NCI-H1436 (cell line): ENCODE results near the gene RNF151.
"Not testable (repeated sequence)": the region's sequence is repeated elsewhere in the genome, so short reads cannot be mapped to it uniquely, and the experiment has no call there.

Experiments
- DNase-seq: peaks from one replicate; lab custom pipeline; 2025; lab: John Stamatoyannopoulos, UW

Gene RNF151

DNA sequence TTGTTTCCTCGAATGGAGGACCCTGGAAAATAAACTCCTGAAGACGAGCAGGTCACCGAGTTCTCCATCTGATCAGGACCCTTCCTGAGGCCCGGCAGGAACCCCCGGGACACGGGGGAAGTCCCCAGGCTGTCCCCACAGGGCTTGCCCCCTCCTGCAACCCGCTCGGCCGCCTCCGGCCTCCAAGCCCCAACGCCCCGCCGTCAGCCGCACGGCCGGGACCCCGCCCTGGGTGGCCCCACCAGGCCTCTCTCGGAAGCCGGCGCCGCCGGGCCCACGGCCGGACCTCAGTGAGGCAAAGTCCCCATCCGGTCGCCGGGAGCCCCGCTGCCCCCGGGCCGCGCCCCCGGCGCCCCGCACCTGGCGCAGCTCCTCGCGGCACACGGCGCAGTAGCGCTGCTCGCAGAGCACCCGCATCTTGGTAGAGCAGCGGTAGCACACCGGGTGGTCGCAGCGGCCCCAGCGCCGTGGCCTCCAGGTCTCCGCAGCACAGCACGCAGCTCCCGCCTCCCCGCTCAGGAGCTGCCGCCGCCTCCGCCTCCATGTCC lies 42.6 kb downstream of the RNF151 start:
- DNase-seq = no peak

DNA sequence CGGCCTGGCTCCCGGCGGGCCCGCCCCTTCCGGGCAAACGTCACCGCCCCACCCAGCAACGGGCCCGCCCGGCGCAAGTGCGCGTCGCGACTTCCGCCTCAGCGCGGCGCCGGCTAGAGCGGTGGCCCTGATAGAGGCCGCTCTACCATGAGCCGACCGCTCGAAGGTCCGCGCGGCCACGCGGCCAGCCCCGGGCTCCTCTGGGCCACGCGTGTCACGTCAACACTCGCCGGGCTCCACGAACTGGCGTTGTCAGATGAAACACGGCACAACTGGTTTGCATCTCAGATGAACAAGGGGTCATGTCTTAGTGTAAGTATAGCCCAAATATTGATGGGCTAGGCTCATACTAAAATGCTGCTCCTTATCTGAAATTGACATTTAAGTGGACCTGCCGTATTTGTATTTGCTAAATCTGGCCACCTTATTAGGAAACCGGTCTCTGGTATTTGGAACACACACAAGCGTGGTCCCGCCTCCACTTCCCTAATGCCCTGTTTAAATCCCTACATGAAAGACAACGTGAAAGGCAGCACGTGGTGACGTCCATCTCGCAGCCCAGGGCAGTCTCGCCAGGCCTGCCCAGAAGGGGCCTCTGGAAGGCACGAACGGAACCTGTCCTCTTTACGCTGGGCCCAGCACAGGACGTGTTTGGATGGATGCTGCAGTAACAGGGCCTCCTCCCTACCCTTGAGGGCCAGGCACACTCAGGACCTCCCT lies 43.3 kb downstream of the RNF151 start, which contains the start of gene ZNF598:
Gene ZNF598 (minus strand): TSS at position 31 of the 720 bp plus-strand sequence.
- DNase-seq = peak; percentile 85

DNA sequence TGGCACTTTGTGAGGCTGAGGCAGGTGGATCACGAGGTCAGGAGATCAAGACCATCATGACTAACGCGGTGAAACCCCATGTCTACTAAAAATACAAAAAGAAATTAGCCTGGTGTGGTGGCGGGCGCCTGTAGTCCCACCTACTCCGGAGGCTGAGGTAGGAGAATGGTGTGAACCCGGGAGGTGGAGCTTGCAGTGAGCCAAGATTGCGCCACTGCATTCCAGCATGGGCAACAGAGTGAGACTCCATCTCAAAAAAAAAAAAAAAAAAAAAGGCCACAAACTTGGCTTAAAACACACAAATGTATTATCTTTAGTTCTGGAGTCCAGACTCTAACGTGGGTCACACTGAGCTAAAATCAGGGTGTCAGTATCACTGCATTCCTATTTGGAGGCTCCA lies 45.1 kb downstream of the RNF151 start:
- not testable (repeated sequence) for DNase-seq

DNA sequence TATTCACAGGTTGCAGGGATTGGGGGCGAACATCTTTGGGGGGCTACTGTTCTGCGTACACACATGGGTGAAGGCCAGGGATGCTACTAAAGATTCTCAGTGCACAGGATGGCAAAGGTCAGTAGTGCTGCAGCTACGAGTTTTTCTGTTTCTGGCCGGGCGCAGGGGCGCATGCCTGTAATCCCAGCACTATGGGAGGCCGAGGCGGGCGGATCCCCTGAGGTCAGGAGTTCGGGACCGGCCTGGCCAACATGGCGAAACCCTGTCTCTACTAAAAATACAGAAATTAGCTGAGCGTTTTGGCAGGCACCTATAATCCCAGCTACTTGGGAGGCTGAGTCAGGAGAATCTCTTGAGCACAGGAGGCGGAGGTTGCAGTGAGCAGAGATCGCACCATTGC lies 46.9 kb downstream of the RNF151 start:
- DNase-seq = no peak

DNA sequence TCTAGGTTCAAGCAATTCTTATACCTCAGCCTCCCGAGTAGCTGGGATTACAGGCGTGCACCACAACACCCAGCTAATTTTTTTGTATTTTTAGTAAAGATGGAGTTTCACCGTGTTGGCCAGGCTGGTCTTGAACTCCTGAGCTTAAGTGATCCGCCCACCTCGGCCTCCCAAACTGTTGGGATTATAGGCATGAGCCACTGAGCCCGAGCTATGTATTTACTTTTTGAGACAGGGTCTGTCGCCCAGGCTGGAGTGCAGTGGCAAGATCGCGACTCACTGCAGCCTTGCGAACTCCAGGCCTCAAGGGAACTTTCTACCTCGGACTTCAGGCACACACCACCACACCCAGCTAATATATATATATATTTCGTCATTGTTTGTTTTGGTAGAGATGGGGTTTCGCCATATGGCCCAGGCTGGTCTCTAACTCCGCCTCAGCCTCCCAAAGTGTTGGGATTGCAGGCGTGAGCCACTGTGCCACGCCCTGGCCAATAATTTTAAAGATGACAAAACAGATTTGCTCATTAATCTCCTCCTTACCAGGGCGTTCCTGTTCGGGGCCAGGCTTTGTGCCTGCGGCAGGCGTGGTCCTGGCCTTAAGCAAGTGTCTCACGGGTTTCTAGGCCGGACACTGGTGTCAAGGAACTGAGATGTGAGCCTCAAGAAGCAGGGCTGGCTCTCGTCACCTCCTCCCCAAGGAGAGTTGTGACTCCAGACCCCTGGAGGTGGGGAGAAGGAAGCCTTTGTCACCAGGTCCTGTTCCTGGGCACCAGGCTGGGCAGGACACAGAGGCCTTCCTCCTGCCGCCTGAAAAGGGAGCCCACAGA lies 48.7 kb downstream of the RNF151 start:
- DNase-seq = no peak

DNA sequence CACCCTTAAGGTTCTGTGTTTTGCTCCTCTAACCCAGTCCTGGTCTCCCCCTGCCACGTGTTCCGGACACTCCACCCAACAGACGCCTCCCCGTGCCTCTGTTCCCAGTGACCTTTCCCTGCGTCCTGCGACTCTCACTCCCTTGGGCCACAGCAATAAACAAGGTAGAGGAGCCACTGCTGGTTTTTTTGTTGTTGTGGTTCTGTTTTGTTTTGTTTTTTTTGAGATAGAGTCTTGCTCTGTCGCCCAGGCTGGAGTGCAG lies 49.2 kb downstream of the RNF151 start:
- no peak for DNase-seq

DNA sequence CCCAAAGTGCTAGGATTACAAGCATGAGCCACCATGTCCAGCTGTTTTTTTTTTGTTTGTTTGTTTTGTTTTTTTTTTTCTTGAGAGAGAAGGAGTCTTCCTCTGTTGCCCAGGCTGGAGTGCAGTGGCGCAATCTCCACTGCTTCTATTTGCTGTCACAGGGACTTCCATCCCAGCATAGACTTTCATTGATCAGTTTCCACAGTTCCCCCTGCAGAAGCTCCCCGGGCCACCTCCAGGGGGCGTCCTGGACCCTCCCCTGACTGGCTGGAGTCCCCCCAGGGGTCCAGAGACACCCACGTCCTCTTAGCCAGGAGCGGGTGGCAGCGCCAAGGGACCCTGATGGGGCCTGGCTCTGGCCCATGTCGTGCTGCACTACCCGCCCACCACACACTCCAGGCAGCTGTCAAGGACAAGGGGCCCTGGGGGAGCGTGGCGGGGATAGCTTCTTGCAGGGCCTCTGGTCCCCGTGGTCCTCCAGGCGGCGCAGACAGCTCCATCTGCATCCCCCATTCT lies 49.8 kb downstream of the RNF151 start:
- no peak for DNase-seq
